ENCODE results near the gene EML4. TPM values are rescaled to one million over a fixed set of nuclear protein-coding genes. Genes with fewer than 3 reads are reported as not detected.

The EML4 gene
- total RNA-seq, 4 donors from 2014 or later: 11.6 to 29.8 (median 22.4) TPM

- H3K4me1 ChIP-seq: peaks cover 0 to 11% (median 0%) of the 10 kb centered on the region in 3 donors
- no peak overlapping the region for H3K27ac ChIP-seq
Observed at GRCh38 chr2:42185220-42185921, 16.2 kb downstream of the EML4 start.

GRCh38 chr2:42186366-42186765 is 17.2 kb downstream of the EML4 start:
- Histone ChIP-seq H3K9me3 (no peaks in the 10 kb centered on the region), H3K4me3 (no peak overlapping the region), H3K36me3 (no peaks in the 10 kb centered on the region), H3K27me3 (no peaks in the 10 kb centered on the region), H3K4me1 (peaks cover 0 to 10% (median 0%) of the 10 kb centered on the region in 3 donors), H3K27ac (no peak overlapping the region)
- intact Hi-C loops (cut with DNase I): no loop called here
- TF ChIP-seq POLR2A (IDR thresholded peaks at IDR 0.05): no peak
- no peak for TF ChIP-seq CTCF (IDR thresholded peaks at IDR 0.05)
- DNase-seq: no peak
- WGBS, 2 donors: 83 to 100% methylated on average over 1 of the region's 1 CpG

More at GRCh38 chr2:42185220-42185921, 16.2 kb downstream of the EML4 start:
- Histone ChIP-seq H3K4me3 (no peak overlapping the region), H3K27me3 (no peaks in the 10 kb centered on the region), H3K9me3 (no peaks in the 10 kb centered on the region), H3K36me3 (no peaks in the 10 kb centered on the region)
- intact Hi-C loops (cut with DNase I): no loop called here
- 76 to 77% methylated on average over 5 of the region's 5 CpGs for WGBS, 2 donors
- TF ChIP-seq CTCF (IDR thresholded peaks at IDR 0.05): no peak
- no peak for TF ChIP-seq POLR2A (IDR thresholded peaks at IDR 0.05)
- DNase-seq: no peak

DNA sequence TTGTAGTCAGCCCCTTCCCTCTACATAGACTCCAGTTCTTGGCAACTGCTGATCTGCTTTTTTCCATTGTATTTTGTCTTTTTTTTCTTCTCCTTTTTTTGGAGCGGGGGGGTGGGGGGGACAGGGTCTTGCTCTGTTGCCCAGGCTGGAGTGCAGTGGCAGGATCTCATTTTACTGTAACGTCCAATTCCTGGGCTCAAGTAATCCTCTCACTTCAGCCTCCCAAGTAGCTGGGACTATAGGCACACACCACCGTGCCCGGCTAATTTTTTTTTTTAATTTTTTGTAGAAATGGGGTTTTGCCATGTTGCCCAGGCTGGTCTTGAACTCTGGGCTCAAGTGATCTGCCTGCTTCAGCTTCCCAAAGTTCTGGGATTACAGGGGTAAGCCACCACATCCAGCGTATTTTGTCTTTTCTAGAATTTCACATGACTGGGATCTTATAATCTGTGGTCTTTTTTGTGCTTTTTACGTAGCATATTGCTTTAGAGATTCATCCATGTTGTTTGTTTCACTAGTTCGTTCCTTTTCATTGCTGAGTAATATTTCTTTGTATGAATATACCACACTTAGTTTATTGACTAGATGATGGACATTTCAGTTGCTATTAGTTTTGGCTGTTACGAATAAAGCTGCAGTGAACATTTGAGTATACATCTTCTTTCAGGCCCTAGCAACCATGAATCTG is 17.9 kb downstream of the EML4 start:
- intact Hi-C loops (cut with DNase I): no loop called here
- H3K36me3 ChIP-seq: no peaks in the 10 kb centered on the region
- H3K9me3 ChIP-seq: no peaks in the 10 kb centered on the region
- no peak overlapping the region for H3K4me3 ChIP-seq
- DNase-seq: no peak
- peaks cover 0 to 10% (median 0%) of the 10 kb centered on the region in 3 donors for H3K4me1 ChIP-seq
- H3K27me3 ChIP-seq: no peaks in the 10 kb centered on the region
- no peak for TF ChIP-seq POLR2A (IDR thresholded peaks at IDR 0.05)
- no peak for TF ChIP-seq CTCF (IDR thresholded peaks at IDR 0.05)
- WGBS, 2 donors: 93 to 98% methylated on average over 8 of the region's 8 CpGs
- no peak overlapping the region for H3K27ac ChIP-seq

- Histone ChIP-seq H3K27ac (no peak overlapping the region), H3K4me3 (no peak overlapping the region), H3K4me1 (peaks cover 0 to 9% (median 0%) of the 10 kb centered on the region in 3 donors), H3K36me3 (no peaks in the 10 kb centered on the region), H3K9me3 (no peaks in the 10 kb centered on the region), H3K27me3 (no peaks in the 10 kb centered on the region)
- no peak for DNase-seq
- intact Hi-C loops (cut with DNase I): no loop called here
- 76 to 85% methylated on average over 3 of the region's 3 CpGs for WGBS, 2 donors
- TF ChIP-seq CTCF (IDR thresholded peaks at IDR 0.05) (no peak), POLR2A (IDR thresholded peaks at IDR 0.05) (no peak)
Observed at GRCh38 chr2:42187886-42188285, 18.7 kb downstream of the EML4 start.

GRCh38 chr2:42189235-42189566 is 20.0 kb downstream of the EML4 start:
- Histone ChIP-seq H3K36me3 (no peaks in the 10 kb centered on the region), H3K4me3 (no peak overlapping the region), H3K4me1 (peaks cover 0 to 18% (median 3%) of the 10 kb centered on the region in 3 donors), H3K27me3 (no peaks in the 10 kb centered on the region), H3K9me3 (no peaks in the 10 kb centered on the region), H3K27ac (no peak overlapping the region)
- DNase-seq: no peak
- intact Hi-C loops (cut with DNase I): no loop called here
- TF ChIP-seq POLR2A (IDR thresholded peaks at IDR 0.05) (no peak), CTCF (IDR thresholded peaks at IDR 0.05) (no peak)
- 96 to 100% methylated on average over 2 of the region's 2 CpGs for WGBS, 2 donors
